ENCODE data around the gene CD200. TPM values are rescaled to one million over a fixed set of nuclear protein-coding genes. Genes with fewer than 3 reads are reported as not detected.
A peak's percentile ranks its signal among the peaks of the same experiment; 100 is the strongest.

CD200 gene
- total RNA-seq, 1 experiment from 2014 or later, result 46.8 TPM

- no peak for TF ChIP-seq STAT6 (CRISPR knock-in tag; conservative IDR thresholded peaks at IDR 0.05; ENCODE audit: low read depth)
- no peak for TF ChIP-seq ZNF416 (CRISPR knock-in tag; IDR thresholded peaks at IDR 0.05)
- no peak for TF ChIP-seq RELA (CRISPR knock-in tag; IDR thresholded peaks at IDR 0.05; ENCODE audit: borderline replicate concordance)
- TF ChIP-seq, protein P1, sequence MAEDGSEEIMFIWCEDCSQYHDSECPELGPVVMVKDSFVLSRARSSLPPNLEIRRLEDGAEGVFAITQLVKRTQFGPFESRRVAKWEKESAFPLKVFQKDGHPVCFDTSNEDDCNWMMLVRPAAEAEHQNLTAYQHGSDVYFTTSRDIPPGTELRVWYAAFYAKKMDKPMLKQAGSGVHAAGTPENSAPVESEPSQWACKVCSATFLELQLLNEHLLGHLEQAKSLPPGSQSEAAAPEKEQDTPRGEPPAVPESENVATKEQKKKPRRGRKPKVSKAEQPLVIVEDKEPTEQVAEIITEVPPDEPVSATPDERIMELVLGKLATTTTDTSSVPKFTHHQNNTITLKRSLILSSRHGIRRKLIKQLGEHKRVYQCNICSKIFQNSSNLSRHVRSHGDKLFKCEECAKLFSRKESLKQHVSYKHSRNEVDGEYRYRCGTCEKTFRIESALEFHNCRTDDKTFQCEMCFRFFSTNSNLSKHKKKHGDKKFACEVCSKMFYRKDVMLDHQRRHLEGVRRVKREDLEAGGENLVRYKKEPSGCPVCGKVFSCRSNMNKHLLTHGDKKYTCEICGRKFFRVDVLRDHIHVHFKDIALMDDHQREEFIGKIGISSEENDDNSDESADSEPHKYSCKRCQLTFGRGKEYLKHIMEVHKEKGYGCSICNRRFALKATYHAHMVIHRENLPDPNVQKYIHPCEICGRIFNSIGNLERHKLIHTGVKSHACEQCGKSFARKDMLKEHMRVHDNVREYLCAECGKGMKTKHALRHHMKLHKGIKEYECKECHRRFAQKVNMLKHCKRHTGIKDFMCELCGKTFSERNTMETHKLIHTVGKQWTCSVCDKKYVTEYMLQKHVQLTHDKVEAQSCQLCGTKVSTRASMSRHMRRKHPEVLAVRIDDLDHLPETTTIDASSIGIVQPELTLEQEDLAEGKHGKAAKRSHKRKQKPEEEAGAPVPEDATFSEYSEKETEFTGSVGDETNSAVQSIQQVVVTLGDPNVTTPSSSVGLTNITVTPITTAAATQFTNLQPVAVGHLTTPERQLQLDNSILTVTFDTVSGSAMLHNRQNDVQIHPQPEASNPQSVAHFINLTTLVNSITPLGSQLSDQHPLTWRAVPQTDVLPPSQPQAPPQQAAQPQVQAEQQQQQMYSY (CRISPR knock-in tag; IDR thresholded peaks at IDR 0.05), result no peak
- no peak for TF ChIP-seq MYBL2 (CRISPR knock-in tag; IDR thresholded peaks at IDR 0.05)
- TF ChIP-seq, protein P2, sequence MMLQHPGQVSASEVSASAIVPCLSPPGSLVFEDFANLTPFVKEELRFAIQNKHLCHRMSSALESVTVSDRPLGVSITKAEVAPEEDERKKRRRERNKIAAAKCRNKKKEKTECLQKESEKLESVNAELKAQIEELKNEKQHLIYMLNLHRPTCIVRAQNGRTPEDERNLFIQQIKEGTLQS (CRISPR knock-in tag; conservative IDR thresholded peaks at IDR 0.05), result no peak
- TF ChIP-seq HMGA2 (CRISPR knock-in tag; IDR thresholded peaks at IDR 0.05), result no peak
Measured at GRCh38 chr3:112394003-112394640, 61.2 kb downstream of the CD200 start (continued).

DNA sequence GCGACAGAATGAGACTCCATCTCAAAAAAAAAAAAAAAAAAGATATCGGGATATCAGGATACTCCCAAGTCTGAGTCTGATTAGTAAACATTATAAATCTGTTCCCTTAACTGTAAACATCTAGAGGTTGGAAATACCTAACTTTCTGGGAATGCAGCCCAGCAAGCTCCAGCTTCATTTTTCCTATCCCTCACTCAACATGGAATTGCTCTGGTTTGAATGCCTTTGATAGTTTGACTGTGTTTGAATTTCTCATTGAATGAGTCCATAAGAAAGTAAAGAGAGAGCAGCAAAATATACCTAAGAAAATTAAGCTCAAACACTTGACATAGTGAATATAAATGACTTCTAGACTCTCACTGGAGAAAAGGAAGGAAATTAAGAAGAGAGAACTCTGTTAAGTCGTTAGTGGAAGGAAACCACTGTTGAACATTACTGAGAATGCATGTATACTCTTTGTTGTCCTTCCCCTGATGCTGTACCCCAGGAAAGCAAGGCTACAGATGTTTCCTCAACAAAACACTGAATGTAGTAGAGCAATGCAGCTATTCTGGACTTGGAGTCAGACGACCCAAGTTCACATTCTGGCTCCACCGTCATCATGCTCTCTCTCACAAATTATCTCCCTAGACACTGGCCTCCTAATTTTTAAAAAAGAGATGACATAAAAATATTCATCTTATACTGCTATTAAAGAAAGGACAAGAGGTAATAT, 62.4 kb downstream of the CD200 start:
- Mint-ChIP-seq H3K27me3 (ENCODE audit: low read depth) (no peaks in the 10 kb centered on the region; the same call in 1 of the 2 replicates), H3K27ac (peak overlapping the region; percentile 12; the same call in 1 of the 2 replicates), H3K4me1 (peaks cover 69% of the 10 kb centered on the region), H3K36me3 (peaks cover 24% of the 10 kb centered on the region), H3K4me3 (no peak overlapping the region), H3K9me3 (peaks cover 18% of the 10 kb centered on the region)
- no peak for ATAC-seq
- CTCF ChIA-PET, result no interaction called here
- DNase-seq (ENCODE audit: low spot score), result no peak
- POLR2A ChIA-PET, result interaction anchor here (0.6 kb wide), 1 partner anchor 1615 kb away, joined by 4 read pairs; no protein-coding TSS in a partner anchor
- no peak for TF ChIP-seq ZNF671 (CRISPR knock-in tag; IDR thresholded peaks at IDR 0.05)
- no peak for TF ChIP-seq NR2C2 (CRISPR knock-in tag; IDR thresholded peaks at IDR 0.05)
- no peak for TF ChIP-seq CREB1 (CRISPR knock-in tag; IDR thresholded peaks at IDR 0.05)
- TF ChIP-seq E2F5 (CRISPR knock-in tag; IDR thresholded peaks at IDR 0.05), result no peak
- TF ChIP-seq ZNF317 (CRISPR knock-in tag; IDR thresholded peaks at IDR 0.05; ENCODE audit: borderline replicate concordance, low read depth), result no peak
- TF ChIP-seq IRF1 (CRISPR knock-in tag; IDR thresholded peaks at IDR 0.05), result no peak
- TF ChIP-seq ZNF281 (CRISPR knock-in tag; IDR thresholded peaks at IDR 0.05), result no peak
- TF ChIP-seq, protein P3, sequence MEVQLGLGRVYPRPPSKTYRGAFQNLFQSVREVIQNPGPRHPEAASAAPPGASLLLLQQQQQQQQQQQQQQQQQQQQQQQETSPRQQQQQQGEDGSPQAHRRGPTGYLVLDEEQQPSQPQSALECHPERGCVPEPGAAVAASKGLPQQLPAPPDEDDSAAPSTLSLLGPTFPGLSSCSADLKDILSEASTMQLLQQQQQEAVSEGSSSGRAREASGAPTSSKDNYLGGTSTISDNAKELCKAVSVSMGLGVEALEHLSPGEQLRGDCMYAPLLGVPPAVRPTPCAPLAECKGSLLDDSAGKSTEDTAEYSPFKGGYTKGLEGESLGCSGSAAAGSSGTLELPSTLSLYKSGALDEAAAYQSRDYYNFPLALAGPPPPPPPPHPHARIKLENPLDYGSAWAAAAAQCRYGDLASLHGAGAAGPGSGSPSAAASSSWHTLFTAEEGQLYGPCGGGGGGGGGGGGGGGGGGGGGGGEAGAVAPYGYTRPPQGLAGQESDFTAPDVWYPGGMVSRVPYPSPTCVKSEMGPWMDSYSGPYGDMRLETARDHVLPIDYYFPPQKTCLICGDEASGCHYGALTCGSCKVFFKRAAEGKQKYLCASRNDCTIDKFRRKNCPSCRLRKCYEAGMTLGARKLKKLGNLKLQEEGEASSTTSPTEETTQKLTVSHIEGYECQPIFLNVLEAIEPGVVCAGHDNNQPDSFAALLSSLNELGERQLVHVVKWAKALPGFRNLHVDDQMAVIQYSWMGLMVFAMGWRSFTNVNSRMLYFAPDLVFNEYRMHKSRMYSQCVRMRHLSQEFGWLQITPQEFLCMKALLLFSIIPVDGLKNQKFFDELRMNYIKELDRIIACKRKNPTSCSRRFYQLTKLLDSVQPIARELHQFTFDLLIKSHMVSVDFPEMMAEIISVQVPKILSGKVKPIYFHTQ (CRISPR knock-in tag; IDR thresholded peaks at IDR 0.05), result no peak
- TF ChIP-seq GRHL2 (CRISPR knock-in tag; IDR thresholded peaks at IDR 0.05; ENCODE audit: insufficient replicate concordance, severe bottlenecking), result no peak
- TF ChIP-seq RORB (CRISPR knock-in tag; IDR thresholded peaks at IDR 0.05), result no peak
- no peak for TF ChIP-seq ZNF121 (CRISPR knock-in tag; IDR thresholded peaks at IDR 0.05)
- no peak for TF ChIP-seq TCF7 (CRISPR knock-in tag; IDR thresholded peaks at IDR 0.05; ENCODE audit: low read depth)
- TF ChIP-seq MXD4 (CRISPR knock-in tag; IDR thresholded peaks at IDR 0.05; ENCODE audit: borderline replicate concordance), result no peak
- no peak for TF ChIP-seq ESRRA (CRISPR knock-in tag; IDR thresholded peaks at IDR 0.05; ENCODE audit: borderline replicate concordance)

Data from WTC11 (cell line).